HepG2 (cell line): Measurements from ENCODE around the gene HAS3. TPM values are rescaled to one million over a fixed set of nuclear protein-coding genes. Genes with fewer than 3 reads are reported as not detected.

Experiments used
- AHR ChIP-seq: IDR thresholded peaks from 2 replicates; pipeline ENCODE4 v1.6.1; 2018; ENCODE audit warnings: missing genetic modification reagents, missing compliant biosample characterization
- CBX1 ChIP-seq: IDR thresholded peaks from one replicate; pipeline ENCODE4 v1.6.1; 2016; ENCODE audit warnings: antibody characterized with exemption, low read depth
- E2F1 ChIP-seq: sonication (generic); formaldehyde crosslinking; IDR thresholded peaks from 2 replicates; pipeline ENCODE4 v1.5.0; 2020; ENCODE audit warnings: missing genetic modification reagents
- FOXP1 ChIP-seq, 2 experiments: fragments of 450-650 bp in 1 of 2; IDR thresholded peaks; 2 replicates each; pipeline ENCODE4 v1.6.1; 2017 to 2018; ENCODE audit warnings: antibody characterized with exemption in 1 of 2
- HCFC1 ChIP-seq: fragments of 150-350 bp; IDR thresholded peaks from 2 replicates; pipeline ENCODE4 v1.6.1; 2014; ENCODE audit warnings: low read depth, low read length
- HOXA7 ChIP-seq: sonication (generic); formaldehyde crosslinking; IDR thresholded peaks from 2 replicates; pipeline ENCODE4 v1.8.1; 2022; ENCODE audit warnings: mild to moderate bottlenecking, missing genetic modification reagents, moderate library complexity
- KLF11 ChIP-seq: IDR thresholded peaks from 2 replicates; pipeline ENCODE4 v1.6.1; 2016; ENCODE audit warnings: missing compliant biosample characterization
- MXD3 ChIP-seq: IDR thresholded peaks from 2 replicates; pipeline ENCODE4 v1.6.1; 2016; ENCODE audit warnings: mild to moderate bottlenecking, missing biosample characterization, missing genetic modification reagents
- NR1H2 ChIP-seq: sonication (generic); formaldehyde crosslinking; IDR thresholded peaks from 2 replicates; pipeline ENCODE4 v1.8.1; 2022; ENCODE audit warnings: low read depth, missing genetic modification reagents, borderline replicate concordance
- PCBP2 ChIP-seq: fragments of 200-400 bp; formaldehyde crosslinking; optimal IDR thresholded peaks from 2 replicates; pipeline ENCODE3; 2018; ENCODE audit warnings: low read length, low read depth; ENCODE audit not compliant: poor library complexity, severe bottlenecking
- RXRB ChIP-seq: IDR thresholded peaks from 2 replicates; pipeline ENCODE4 v1.6.1; 2016; ENCODE audit warnings: borderline replicate concordance, missing genetic modification reagents, missing compliant biosample characterization
- TAF1 ChIP-seq: sonication (generic); formaldehyde crosslinking; IDR thresholded peaks from 2 replicates; pipeline ENCODE4 v1.4.0; 2020; ENCODE audit warnings: missing genetic modification reagents
- TAF15 ChIP-seq: fragments of 200-400 bp; formaldehyde crosslinking; IDR thresholded peaks from one replicate; pipeline ENCODE4 v1.6.1; 2018; ENCODE audit warnings: mild to moderate bottlenecking, low read depth, low read length; ENCODE audit not compliant: poor library complexity, severe bottlenecking
- TBX2 ChIP-seq: sonication (generic); formaldehyde crosslinking; IDR thresholded peaks from 2 replicates; pipeline ENCODE4 v1.5.0; 2020; ENCODE audit warnings: missing genetic modification reagents, mild to moderate bottlenecking, borderline replicate concordance
- TEAD3 ChIP-seq: optimal IDR thresholded peaks from 2 replicates; pipeline ENCODE3; 2016; ENCODE audit warnings: borderline replicate concordance
- WIZ ChIP-seq: sonication (generic); formaldehyde crosslinking; IDR thresholded peaks from 2 replicates; pipeline ENCODE4 v1.5.1; 2020; ENCODE audit warnings: mild to moderate bottlenecking, missing genetic modification reagents
- YY1 ChIP-seq: IDR thresholded peaks from 2 replicates; pipeline ENCODE4 v1.6.1; 2011; ENCODE audit warnings: low read length, low read depth, moderate library complexity, mild to moderate bottlenecking; ENCODE audit not compliant: insufficient read depth, insufficient replicate concordance
- ZBTB3 ChIP-seq: sonication (generic); formaldehyde crosslinking; IDR thresholded peaks from 2 replicates; pipeline ENCODE4 v1.4.0; 2020; ENCODE audit warnings: low read depth, mild to moderate bottlenecking, moderate library complexity, missing genetic modification reagents, borderline replicate concordance
- ZFP41 ChIP-seq: sonication (generic); formaldehyde crosslinking; IDR thresholded peaks from 2 replicates; pipeline ENCODE4 v1.4.0; 2020; ENCODE audit warnings: mild to moderate bottlenecking, missing genetic modification reagents, borderline replicate concordance
- ZFP91 ChIP-seq: sonication (generic); formaldehyde crosslinking; IDR thresholded peaks from 2 replicates; pipeline ENCODE4 v1.9.0; 2022; ENCODE audit warnings: missing genetic modification reagents, mild to moderate bottlenecking, borderline replicate concordance
- ZNF331 ChIP-seq: sonication (generic); formaldehyde crosslinking; IDR thresholded peaks from 2 replicates; pipeline ENCODE4 v1.4.0; 2020; ENCODE audit warnings: missing genetic modification reagents
- ZNF350 ChIP-seq: sonication (generic); formaldehyde crosslinking; IDR thresholded peaks from 2 replicates; pipeline ENCODE4 v1.4.0; 2020; ENCODE audit warnings: mild to moderate bottlenecking, low read depth, missing genetic modification reagents, borderline replicate concordance
- ZNF431 ChIP-seq: sonication (generic); formaldehyde crosslinking; IDR thresholded peaks from 2 replicates; pipeline ENCODE4 v1.9.0; 2022; ENCODE audit warnings: missing genetic modification reagents, low read depth, mild to moderate bottlenecking, borderline replicate concordance
- ZNF569 ChIP-seq: sonication (generic); formaldehyde crosslinking; IDR thresholded peaks from 2 replicates; pipeline ENCODE4 v1.5.0; 2020; ENCODE audit warnings: mild to moderate bottlenecking, missing genetic modification reagents, moderate library complexity, borderline replicate concordance
- ZNF589 ChIP-seq: sonication (generic); formaldehyde crosslinking; conservative IDR thresholded peaks from 2 replicates; pipeline ENCODE4 v1.8.0; 2022; ENCODE audit warnings: mild to moderate bottlenecking, moderate library complexity, missing genetic modification reagents
- ZNF605 ChIP-seq: sonication (generic); formaldehyde crosslinking; IDR thresholded peaks from 2 replicates; pipeline ENCODE4 v1.8.0; 2022; ENCODE audit warnings: mild to moderate bottlenecking, missing genetic modification reagents
- ZNF768 ChIP-seq: sonication (generic); formaldehyde crosslinking; IDR thresholded peaks from 2 replicates; pipeline ENCODE4 v1.4.0; 2020; ENCODE audit warnings: missing genetic modification reagents
- ZNF891 ChIP-seq: sonication (generic); formaldehyde crosslinking; IDR thresholded peaks from 2 replicates; pipeline ENCODE4 v1.5.0; 2020; ENCODE audit warnings: mild to moderate bottlenecking, missing genetic modification reagents
- polyA plus RNA-seq, 8 experiments: library from polyadenylated mRNA; depleted of rRNA in 3 of 8; stranded (reverse) in 7 of 8; unstranded in 1 of 8; fragments of >200 nt; fragmentation: Illumina TruSeq in 4 of 8; extraction: Trizol in 4 of 8; gene quantifications; 2 replicates each; pipeline versions ENCODE4 v1.2.1 to v1.2.3, GENCODE V29; 2011 to 2016; ENCODE audit warnings: low read depth in 4 of 8, missing spikeins in 1 of 8, mixed read lengths in 1 of 8; ENCODE audit not compliant: insufficient read depth in 1 of 8
- total RNA-seq, 5 experiments: library from RNA; depleted of rRNA; stranded (reverse); fragments of >200 nt; fragmentation: Illumina TruSeq; extraction: Trizol; gene quantifications; 2 replicates each; pipeline ENCODE4 v1.2.3, GENCODE V29; 2016; ENCODE audit warnings: low read depth in 1 of 5

HAS3 gene
- total and polyA plus RNA-seq, 2 of the 13 experiments (the other 11 are each of a cell fraction or from before 2014, with no cell fraction given), result 0.04 to 0.30 TPM

DNA sequence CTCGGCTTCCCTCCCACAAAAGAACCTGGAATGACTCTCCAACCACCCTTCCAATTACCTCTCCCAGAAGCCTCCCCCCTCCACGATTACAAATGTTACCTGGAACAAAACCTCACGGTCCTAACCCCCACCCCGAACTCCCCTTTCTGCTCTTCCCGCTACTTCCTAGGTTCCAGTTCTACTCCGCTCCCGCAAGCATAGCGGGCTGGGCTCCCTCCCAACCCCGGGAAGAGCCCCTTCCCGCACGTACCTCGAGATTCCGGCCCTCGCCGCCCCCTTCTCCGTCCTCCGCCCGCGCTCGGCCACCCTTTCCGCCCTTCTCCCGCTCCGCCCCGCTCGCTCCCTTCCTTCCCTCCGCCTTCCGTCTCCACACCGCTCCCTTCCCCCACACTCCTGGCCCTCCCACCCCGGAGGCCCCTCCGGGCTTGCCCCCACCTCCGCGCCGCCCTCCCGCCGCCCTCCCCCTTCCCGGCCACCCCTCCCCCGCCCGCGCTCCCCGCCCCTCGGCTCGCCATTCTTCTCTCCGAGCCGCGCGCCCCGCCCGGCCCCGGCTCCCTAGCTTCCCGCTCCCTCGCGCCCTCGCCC, 26.5 kb downstream of the HAS3 start (continued):
- TF ChIP-seq ZNF589 (CRISPR knock-in tag) (0 out of 2 replicates have a peak, but pooled peaks have one; percentile 27), TAF15 (peak; percentile 71), YY1 (no peak), TBX2 (CRISPR knock-in tag) (0 out of 2 replicates have a peak, but pooled peaks have one; percentile 38), HOXA7 (peak; percentile 82; the same call in 1 of the 2 replicates), FOXP1 (IDR thresholded peaks at IDR 0.05) (no peak; the same call in 1 of the 2 replicates), FOXP1 (CRISPR knock-in tag; IDR thresholded peaks at IDR 0.05) (no peak), ZNF768 (CRISPR knock-in tag) (no peak), CBX1 (peak; percentile 33), NR1H2 (CRISPR knock-in tag) (0 out of 2 replicates have a peak, but pooled peaks have one; percentile 10), ZNF891 (CRISPR knock-in tag) (0 out of 2 replicates have a peak, but pooled peaks have one; percentile 52), KLF11 (CRISPR knock-in tag) (0 out of 2 replicates have a peak, but pooled peaks have one; percentile 20), ZNF605 (CRISPR knock-in tag) (no peak; the same call in 1 of the 2 replicates), ZNF331 (CRISPR knock-in tag) (no peak), AHR (CRISPR knock-in tag) (peak; percentile 63; the same call in 1 of the 2 replicates), MXD3 (CRISPR knock-in tag) (no peak; the same call in 1 of the 2 replicates), ZFP91 (CRISPR knock-in tag) (no peak; the same call in 1 of the 2 replicates), TAF1 (CRISPR knock-in tag) (peak; percentile 46; the same call in 1 of the 2 replicates), ZNF569 (no peak), ZBTB3 (CRISPR knock-in tag) (no peak), WIZ (CRISPR knock-in tag) (no peak), RXRB (peak; percentile 25; the same call in 1 of the 2 replicates), ZNF350 (0 out of 2 replicates have a peak, but pooled peaks have one; percentile 18), ZNF431 (CRISPR knock-in tag) (0 out of 2 replicates have a peak, but pooled peaks have one; percentile 17), ZFP41 (CRISPR knock-in tag) (0 out of 2 replicates have a peak, but pooled peaks have one; percentile 44), TEAD3 (CRISPR knock-in tag) (peak; percentile 11), HCFC1 (no peak), PCBP2 (peak; percentile 93), E2F1 (CRISPR knock-in tag) (no peak)
